ENCODE data around the gene FEM1B.
A peak's percentile ranks its signal among the peaks of the same experiment; 100 is the strongest.
"Not testable (repeated sequence)": the region's sequence is repeated elsewhere in the genome, so short reads cannot be mapped to it uniquely, and the experiment has no call there.

FEM1B gene

GRCh38 chr15:68277603-68278344 lies at the start of gene FEM1B:
Gene FEM1B, plus strand, starts transcription at chr15:68277745. Its CDS starts 673 bp downstream, at chr15:68278418.
- peak; percentile 49 for DNase-seq

- DNase-seq: no peak
These were observed 49.2 kb upstream of the FEM1B start for GRCh38 chr15:68228143-68228970.

GRCh38 chr15:68228971-68229385 lies 48.6 kb upstream of the FEM1B start:
- no peak for DNase-seq

GRCh38 chr15:68229386-68230156 lies 48.0 kb upstream of the FEM1B start, which contains the start of gene CLN6:
Gene CLN6, minus strand, starts transcription at chr15:68229728. Its CDS starts 144 bp downstream, at chr15:68229584.
- DNase-seq: peak; percentile 54

GRCh38 chr15:68230157-68231100 lies 47.1 kb upstream of the FEM1B start:
- DNase-seq: no peak

- no peak for DNase-seq
These were observed 46.3 kb upstream of the FEM1B start for GRCh38 chr15:68231102-68231818.

GRCh38 chr15:68232449-68232848 lies 45.1 kb upstream of the FEM1B start:
- DNase-seq: no peak

GRCh38 chr15:68232937-68233336 lies 44.6 kb upstream of the FEM1B start:
- no peak for DNase-seq

- DNase-seq: no peak
These were observed 43.5 kb upstream of the FEM1B start for GRCh38 chr15:68234060-68234459.

GRCh38 chr15:68234520-68234919 lies 43.0 kb upstream of the FEM1B start:
- not testable (repeated sequence) for DNase-seq

- no peak for DNase-seq
These were observed 42.5 kb upstream of the FEM1B start for GRCh38 chr15:68235022-68235421.

GRCh38 chr15:68239025-68239424 lies 38.5 kb upstream of the FEM1B start:
- DNase-seq: no peak

GRCh38 chr15:68241088-68241935 lies 36.2 kb upstream of the FEM1B start:
- no peak for DNase-seq

GRCh38 chr15:68244235-68244634 lies 33.3 kb upstream of the FEM1B start:
- no peak for DNase-seq

GRCh38 chr15:68249058-68249713 lies 28.4 kb upstream of the FEM1B start:
- no peak for DNase-seq

GRCh38 chr15:68252925-68253534 lies 24.5 kb upstream of the FEM1B start:
- peak; percentile 78 for DNase-seq

- DNase-seq: peak; percentile 51
These were observed 20.7 kb upstream of the FEM1B start for GRCh38 chr15:68256675-68257450.

GRCh38 chr15:68258692-68259091 lies 18.9 kb upstream of the FEM1B start:
- no peak for DNase-seq
